ENCODE results near the gene DCAF17. TPM values are rescaled to one million over a fixed set of nuclear protein-coding genes. Genes with fewer than 3 reads are reported as not detected.
"Not testable (repeated sequence)": the region's sequence is repeated elsewhere in the genome, so short reads cannot be mapped to it uniquely, and the experiment has no call there.

DCAF17 gene
- total and polyA plus RNA-seq, 7 donors, result 1.8 to 27.5 (median 19.1) TPM

- TF ChIP-seq POLR2A (IDR thresholded peaks at IDR 0.05) (no peak), POLR2AphosphoS5 (IDR thresholded peaks at IDR 0.05) (no peak), EP300 (IDR thresholded peaks at IDR 0.05) (no peak), CTCF (IDR thresholded peaks at IDR 0.05) (no peak)
- no peaks in the 10 kb centered on the region for H3K36me3 ChIP-seq
- H3K4me1 ChIP-seq, result peaks cover 0 to 47% (median 25%) of the 10 kb centered on the region in 4 donors
- intact Hi-C loops (cut with DNase I), result no loop called here
- H3K27me3 ChIP-seq, result no peaks in the 10 kb centered on the region
- H3K27ac ChIP-seq, result peak overlapping the region in 2 of 4 donors; percentile 1 to 35
- H3K4me3 ChIP-seq, result no peak overlapping the region
- no peaks in the 10 kb centered on the region for H3K9me3 ChIP-seq
- 78 to 80% methylated on average over 2 of the region's 2 CpGs for WGBS, 2 donors
- DNase-seq, result no peak
Observed at GRCh38 chr2:171412571-171413175, 21.4 kb upstream of the DCAF17 start.

- H3K4me3 ChIP-seq, H3K36me3 ChIP-seq, H3K27me3 ChIP-seq, DNase-seq, H3K9me3 ChIP-seq: not testable (repeated sequence)
- Histone ChIP-seq H3K4me1 (peaks cover 0 to 45% (median 24%) of the 10 kb centered on the region in 4 donors), H3K27ac (peak overlapping the region in 2 of 4 donors; percentile 62 to 77)
- 71 to 74% methylated on average over 4 of the region's 4 CpGs for WGBS, 2 donors
- intact Hi-C loops (cut with DNase I), result loop anchor here (5.0 kb wide), 1 partner anchor 142 kb away; no protein-coding TSS in a partner anchor
Observed at GRCh38 chr2:171414645-171415044, 19.4 kb upstream of the DCAF17 start.

DNA sequence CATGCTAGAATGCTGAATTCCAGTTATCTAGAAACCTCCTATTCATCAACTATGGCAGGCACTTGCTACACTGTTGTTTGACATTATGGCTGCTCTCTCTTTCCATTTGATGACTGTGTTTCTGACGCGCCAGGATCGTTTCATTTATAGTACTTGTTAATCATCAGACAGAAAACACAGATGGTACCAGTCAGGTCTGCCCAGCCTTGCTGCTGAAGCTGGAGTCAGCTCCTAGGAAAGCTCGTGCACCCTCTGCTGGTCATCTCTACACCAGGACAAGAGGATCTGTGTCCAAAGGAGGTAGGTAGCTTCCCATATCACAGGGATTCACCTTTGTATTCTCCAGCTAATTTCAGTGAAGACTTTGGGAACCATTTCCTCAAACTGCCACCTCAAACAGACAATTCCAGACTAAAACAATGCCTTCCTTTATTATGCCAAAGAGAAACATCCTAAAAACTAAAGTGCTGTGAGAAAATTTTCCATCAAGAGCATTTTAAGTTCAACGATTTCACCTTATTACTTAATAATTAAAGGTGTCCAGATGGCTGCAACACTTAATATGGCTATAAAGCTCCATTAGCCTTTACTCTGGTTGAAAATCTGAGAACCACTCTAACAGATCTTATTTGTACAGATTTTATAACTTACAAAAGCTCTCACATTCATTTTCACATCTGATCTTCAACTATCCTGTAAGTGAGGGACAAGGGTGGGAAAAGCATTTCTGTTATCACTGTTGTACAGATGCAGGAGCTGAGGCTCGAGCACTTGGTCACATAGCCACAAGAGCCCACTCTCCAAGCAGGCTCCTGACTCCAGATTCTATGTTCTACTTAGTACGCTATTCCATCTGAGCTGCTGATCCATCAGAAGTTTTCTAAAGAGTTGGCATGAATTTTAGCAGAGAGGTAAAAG lies 17.8 kb upstream of the DCAF17 start:
- Histone ChIP-seq H3K27ac (peak overlapping the region; percentile 62 to 77 (median 66)), H3K4me1 (peaks cover 0 to 29% (median 13%) of the 10 kb centered on the region in 4 donors), H3K9me3 (no peaks in the 10 kb centered on the region), H3K36me3 (no peaks in the 10 kb centered on the region), H3K4me3 (no peak overlapping the region), H3K27me3 (no peaks in the 10 kb centered on the region)
- peak; percentile 76 to 81 (median 78) for TF ChIP-seq CTCF (IDR thresholded peaks at IDR 0.05)
- TF ChIP-seq POLR2AphosphoS5 (IDR thresholded peaks at IDR 0.05), result peak in 3 of 4 donors; percentile 40 to 73 (median 67)
- no peak for TF ChIP-seq EP300 (IDR thresholded peaks at IDR 0.05)
- TF ChIP-seq POLR2A (IDR thresholded peaks at IDR 0.05), result no peak
- WGBS, 2 donors, result 29 to 37% methylated on average over 7 of the region's 7 CpGs
- intact Hi-C loops (cut with DNase I), result loop anchor here (1.0 to 5.0 kb wide), 3 partner anchors 144 to 443 kb away; partner anchors contain the start of gene TLK1
- peak; percentile 94 for DNase-seq

- H3K4me3 ChIP-seq, result no peak overlapping the region
- peaks cover 0 to 6% (median 5%) of the 10 kb centered on the region in 4 donors for H3K4me1 ChIP-seq
- intact Hi-C loops (cut with DNase I), result loop anchor here (5.0 kb wide), 1 partner anchor 147 kb away; no protein-coding TSS in a partner anchor
- peaks cover 0 to 2% (median 0%) of the 10 kb centered on the region in 4 donors for H3K9me3 ChIP-seq
- H3K27me3 ChIP-seq, result no peaks in the 10 kb centered on the region
- WGBS, 2 donors, result 40 to 75% methylated on average over 2 of the region's 2 CpGs
- DNase-seq, result no peak
- H3K36me3 ChIP-seq, result no peaks in the 10 kb centered on the region
- no peak overlapping the region for H3K27ac ChIP-seq
- TF ChIP-seq POLR2AphosphoS5 (IDR thresholded peaks at IDR 0.05) (no peak), POLR2A (IDR thresholded peaks at IDR 0.05) (no peak), CTCF (IDR thresholded peaks at IDR 0.05) (no peak), EP300 (IDR thresholded peaks at IDR 0.05) (no peak)
Observed at GRCh38 chr2:171419333-171419732, 14.7 kb upstream of the DCAF17 start.

Measured in sigmoid colon (tissue), 7 donors.